ENCODE measurements around the gene RMC1. TPM values are rescaled to one million over a fixed set of nuclear protein-coding genes. Genes with fewer than 3 reads are reported as not detected.

The RMC1 gene
- total and polyA plus RNA-seq, 2 of the 13 experiments (the other 11 are each of a cell fraction or from before 2014, with no cell fraction given): 9.4 to 19.5 TPM

DNA sequence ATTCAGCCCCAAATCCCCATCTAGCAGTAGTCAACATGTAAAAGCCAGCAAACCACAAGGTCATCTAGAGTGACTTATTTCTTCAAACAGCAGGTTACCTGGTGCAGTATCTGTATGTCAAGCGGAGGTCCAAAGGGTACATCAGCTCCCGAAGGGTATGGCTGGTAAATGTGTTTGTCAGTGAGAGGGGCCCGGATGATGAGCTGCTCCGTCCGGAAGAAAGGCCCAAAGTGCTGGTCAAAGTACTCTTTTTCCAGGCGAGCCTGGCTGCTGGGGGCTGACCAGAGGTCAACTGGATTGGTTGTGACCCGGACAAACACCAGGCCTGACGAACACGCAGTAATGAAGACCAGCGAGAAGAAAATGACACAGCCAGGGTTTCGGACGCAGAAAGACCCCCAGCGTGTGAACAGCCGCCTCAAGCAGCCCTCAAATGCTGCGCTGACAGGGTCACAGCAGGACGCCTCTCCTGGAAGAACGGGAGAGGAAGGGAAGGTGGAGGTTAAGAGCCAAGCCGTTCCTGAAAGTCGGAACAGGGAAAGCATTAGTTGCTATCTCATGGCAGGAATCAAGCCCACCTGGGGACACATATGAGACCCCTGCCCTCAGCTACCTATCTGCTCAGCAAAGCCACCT is 53.0 kb downstream of the RMC1 start (continued):
- TF ChIP-seq ZNF616 (CRISPR knock-in tag; IDR thresholded peaks at IDR 0.05; ENCODE audit: low read depth): no peak
- TF ChIP-seq HMG20A (CRISPR knock-in tag; IDR thresholded peaks at IDR 0.05; ENCODE audit: borderline replicate concordance): peak; percentile 82
- TF ChIP-seq, protein P1, sequence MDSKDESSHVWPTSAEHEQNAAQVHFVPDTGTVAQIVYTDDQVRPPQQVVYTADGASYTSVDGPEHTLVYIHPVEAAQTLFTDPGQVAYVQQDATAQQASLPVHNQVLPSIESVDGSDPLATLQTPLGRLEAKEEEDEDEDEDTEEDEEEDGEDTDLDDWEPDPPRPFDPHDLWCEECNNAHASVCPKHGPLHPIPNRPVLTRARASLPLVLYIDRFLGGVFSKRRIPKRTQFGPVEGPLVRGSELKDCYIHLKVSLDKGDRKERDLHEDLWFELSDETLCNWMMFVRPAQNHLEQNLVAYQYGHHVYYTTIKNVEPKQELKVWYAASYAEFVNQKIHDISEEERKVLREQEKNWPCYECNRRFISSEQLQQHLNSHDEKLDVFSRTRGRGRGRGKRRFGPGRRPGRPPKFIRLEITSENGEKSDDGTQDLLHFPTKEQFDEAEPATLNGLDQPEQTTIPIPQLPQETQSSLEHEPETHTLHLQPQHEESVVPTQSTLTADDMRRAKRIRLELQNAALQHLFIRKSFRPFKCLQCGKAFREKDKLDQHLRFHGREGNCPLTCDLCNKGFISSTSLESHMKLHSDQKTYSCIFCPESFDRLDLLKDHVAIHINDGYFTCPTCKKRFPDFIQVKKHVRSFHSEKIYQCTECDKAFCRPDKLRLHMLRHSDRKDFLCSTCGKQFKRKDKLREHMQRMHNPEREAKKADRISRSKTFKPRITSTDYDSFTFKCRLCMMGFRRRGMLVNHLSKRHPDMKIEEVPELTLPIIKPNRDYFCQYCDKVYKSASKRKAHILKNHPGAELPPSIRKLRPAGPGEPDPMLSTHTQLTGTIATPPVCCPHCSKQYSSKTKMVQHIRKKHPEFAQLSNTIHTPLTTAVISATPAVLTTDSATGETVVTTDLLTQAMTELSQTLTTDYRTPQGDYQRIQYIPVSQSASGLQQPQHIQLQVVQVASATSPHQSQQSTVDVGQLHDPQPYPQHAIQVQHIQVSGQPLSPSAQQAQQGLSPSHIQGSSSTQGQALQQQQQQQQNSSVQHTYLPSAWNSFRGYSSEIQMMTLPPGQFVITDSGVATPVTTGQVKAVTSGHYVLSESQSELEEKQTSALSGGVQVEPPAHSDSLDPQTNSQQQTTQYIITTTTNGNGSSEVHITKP (CRISPR knock-in tag; IDR thresholded peaks at IDR 0.05; ENCODE audit: low read depth): no peak; the same call in 1 of the 2 replicates
- no peak for TF ChIP-seq ZNF30 (CRISPR knock-in tag; IDR thresholded peaks at IDR 0.05)
- TF ChIP-seq, protein P2, sequence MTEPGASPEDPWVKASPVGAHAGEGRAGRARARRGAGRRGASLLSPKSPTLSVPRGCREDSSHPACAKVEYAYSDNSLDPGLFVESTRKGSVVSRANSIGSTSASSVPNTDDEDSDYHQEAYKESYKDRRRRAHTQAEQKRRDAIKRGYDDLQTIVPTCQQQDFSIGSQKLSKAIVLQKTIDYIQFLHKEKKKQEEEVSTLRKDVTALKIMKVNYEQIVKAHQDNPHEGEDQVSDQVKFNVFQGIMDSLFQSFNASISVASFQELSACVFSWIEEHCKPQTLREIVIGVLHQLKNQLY (CRISPR knock-in tag; IDR thresholded peaks at IDR 0.05): 0 out of 2 replicates have a peak, but pooled peaks have one; percentile 47
- peak; percentile 76 for TF ChIP-seq FOSL2 (CRISPR knock-in tag; IDR thresholded peaks at IDR 0.05)
- peak; percentile 66; the same call in 1 of the 3 replicates for TF ChIP-seq MXI1 (IDR thresholded peaks at IDR 0.05; ENCODE audit: borderline replicate concordance, low read depth, low read length)
- TF ChIP-seq, protein P3, sequence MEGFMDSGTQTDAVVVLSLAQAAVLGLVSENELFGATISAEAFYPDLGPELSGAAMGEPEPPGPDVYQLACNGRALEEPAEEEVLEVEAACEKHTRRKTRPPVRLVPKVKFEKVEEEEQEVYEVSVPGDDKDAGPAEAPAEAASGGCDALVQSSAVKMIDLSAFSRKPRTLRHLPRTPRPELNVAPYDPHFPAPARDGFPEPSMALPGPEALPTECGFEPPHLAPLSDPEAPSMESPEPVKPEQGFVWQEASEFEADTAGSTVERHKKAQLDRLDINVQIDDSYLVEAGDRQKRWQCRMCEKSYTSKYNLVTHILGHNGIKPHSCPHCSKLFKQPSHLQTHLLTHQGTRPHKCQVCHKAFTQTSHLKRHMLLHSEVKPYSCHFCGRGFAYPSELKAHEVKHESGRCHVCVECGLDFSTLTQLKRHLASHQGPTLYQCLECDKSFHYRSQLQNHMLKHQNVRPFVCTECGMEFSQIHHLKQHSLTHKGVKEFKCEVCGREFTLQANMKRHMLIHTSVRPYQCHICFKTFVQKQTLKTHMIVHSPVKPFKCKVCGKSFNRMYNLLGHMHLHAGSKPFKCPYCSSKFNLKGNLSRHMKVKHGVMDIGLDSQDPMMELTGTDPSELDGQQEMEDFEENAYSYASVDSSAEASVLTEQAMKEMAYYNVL (CRISPR knock-in tag; IDR thresholded peaks at IDR 0.05; ENCODE audit: borderline replicate concordance): peak; percentile 78; the same call in 1 of the 2 replicates
- peak; percentile 41; the same call in 1 of the 2 replicates for TF ChIP-seq TMF1 (CRISPR knock-in tag; IDR thresholded peaks at IDR 0.05; ENCODE audit: low read depth)
- TF ChIP-seq, protein P4, sequence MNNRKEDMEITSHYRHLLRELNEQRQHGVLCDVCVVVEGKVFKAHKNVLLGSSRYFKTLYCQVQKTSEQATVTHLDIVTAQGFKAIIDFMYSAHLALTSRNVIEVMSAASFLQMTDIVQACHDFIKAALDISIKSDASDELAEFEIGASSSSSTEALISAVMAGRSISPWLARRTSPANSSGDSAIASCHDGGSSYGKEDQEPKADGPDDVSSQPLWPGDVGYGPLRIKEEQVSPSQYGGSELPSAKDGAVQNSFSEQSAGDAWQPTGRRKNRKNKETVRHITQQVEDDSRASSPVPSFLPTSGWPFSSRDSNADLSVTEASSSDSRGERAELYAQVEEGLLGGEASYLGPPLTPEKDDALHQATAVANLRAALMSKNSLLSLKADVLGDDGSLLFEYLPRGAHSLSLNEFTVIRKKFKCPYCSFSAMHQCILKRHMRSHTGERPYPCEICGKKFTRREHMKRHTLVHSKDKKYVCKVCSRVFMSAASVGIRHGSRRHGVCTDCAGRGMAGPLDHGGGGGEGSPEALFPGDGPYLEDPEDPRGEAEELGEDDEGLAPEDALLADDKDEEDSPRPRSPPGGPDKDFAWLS (CRISPR knock-in tag; IDR thresholded peaks at IDR 0.05; ENCODE audit: borderline replicate concordance): no peak
- TF ChIP-seq EEA1 (CRISPR knock-in tag; IDR thresholded peaks at IDR 0.05; ENCODE audit: borderline replicate concordance): no peak
- TF ChIP-seq, protein P5, sequence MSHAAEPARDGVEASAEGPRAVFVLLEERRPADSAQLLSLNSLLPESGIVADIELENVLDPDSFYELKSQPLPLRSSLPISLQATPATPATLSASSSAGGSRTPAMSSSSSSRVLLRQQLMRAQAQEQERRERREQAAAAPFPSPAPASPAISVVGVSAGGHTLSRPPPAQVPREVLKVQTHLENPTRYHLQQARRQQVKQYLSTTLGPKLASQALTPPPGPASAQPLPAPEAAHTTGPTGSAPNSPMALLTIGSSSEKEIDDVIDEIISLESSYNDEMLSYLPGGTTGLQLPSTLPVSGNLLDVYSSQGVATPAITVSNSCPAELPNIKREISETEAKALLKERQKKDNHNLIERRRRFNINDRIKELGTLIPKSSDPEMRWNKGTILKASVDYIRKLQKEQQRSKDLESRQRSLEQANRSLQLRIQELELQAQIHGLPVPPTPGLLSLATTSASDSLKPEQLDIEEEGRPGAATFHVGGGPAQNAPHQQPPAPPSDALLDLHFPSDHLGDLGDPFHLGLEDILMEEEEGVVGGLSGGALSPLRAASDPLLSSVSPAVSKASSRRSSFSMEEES (CRISPR knock-in tag; IDR thresholded peaks at IDR 0.05): peak; percentile 71; the same call in 1 of the 2 replicates

Measured in HepG2 (cell line).